GM18858 (cell line): ENCODE results near the gene MAML2.
A peak's percentile ranks its signal among the peaks of the same experiment; 100 is the strongest.
"Not testable (repeated sequence)": the region's sequence is repeated elsewhere in the genome, so short reads cannot be mapped to it uniquely, and the experiment has no call there.

Experiments used
- ATAC-seq: cut with Tn5 transposase; IDR thresholded peaks from one replicate; pipeline ENCODE4 v1.9.1; 2021; ENCODE audit not compliant: unreplicated experiment

MAML2 gene

GRCh38 chr11:96193745-96194443 is 149.1 kb downstream of the MAML2 start:
- no peak for ATAC-seq

- ATAC-seq: no peak
Observed at GRCh38 chr11:96191752-96192151, 151.2 kb downstream of the MAML2 start.

DNA sequence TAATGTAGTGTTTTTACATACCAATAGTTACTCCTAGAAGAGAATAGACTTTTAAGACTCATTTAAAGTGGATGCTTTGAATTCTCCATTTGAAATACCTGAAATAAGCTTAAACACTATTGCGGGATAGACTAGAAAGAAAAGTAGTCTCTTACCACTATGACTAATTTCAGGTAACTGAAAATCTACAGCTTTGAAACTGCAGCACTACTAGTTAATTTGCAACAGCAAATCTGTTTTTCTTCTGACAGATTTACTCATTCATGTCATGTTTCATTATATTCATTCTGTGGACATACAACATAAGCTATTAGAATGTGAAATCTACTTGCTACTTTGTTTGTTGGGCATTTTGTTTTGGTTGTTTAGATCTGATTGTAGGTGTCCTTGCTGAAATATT is 153.6 kb downstream of the MAML2 start:
- ATAC-seq: peak; percentile 26

DNA sequence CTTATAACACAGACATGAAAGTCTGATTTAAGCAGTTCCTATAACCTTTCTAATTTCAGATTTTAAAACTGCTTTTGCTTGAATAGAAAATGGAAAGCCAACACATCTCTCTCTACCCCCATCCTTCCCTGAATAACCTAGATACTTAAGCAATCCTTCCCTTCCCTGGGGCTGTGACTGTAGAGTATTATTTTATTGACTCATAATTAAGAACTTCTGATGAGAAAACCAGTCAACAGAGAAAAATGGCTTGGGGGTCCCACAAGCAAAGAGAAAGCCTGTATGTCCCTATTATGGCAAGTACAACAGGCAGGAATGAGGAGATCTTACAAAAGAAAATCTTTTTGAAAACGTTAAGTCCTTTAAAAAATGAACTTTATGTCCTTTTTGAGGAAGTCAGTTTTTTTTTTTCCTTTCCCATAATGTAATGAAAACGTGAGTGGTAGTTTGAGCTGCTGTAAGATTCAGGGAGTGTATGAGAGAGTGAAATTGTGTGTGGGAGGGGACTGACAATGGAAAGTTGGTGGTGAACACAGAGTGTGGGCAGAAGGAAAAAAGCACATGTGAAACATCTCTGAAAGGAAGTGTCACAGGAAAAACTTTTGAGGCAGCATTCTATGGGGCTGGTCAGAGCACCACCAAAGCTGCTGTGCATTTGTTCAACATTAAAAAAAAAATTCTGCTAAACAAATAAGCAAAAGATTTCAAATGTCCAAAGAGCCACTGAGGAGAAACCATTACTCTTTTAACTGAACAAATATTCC is 154.6 kb downstream of the MAML2 start:
- peak; percentile 50 for ATAC-seq

DNA sequence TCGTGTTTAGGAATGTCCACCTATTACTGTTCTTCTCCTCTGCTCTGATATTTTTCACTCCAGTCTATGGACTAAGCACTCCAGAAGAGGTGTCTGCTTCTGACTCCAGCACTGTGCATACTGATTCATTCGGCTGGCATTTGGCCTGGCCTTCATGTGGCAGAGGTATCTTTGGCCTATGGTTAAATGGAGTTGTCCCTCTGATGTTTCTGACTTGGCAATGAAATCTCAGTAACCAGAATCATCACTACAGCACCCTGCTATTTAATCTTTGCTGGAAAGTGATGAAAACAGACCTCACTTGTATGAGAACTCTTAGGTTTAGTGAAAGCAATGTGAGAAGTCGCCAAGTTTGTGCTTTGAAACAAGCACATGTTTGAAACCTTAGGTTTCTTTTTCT is 155.2 kb downstream of the MAML2 start:
- no peak for ATAC-seq

- ATAC-seq: no peak
Observed at GRCh38 chr11:96186806-96187205, 156.2 kb downstream of the MAML2 start.

DNA sequence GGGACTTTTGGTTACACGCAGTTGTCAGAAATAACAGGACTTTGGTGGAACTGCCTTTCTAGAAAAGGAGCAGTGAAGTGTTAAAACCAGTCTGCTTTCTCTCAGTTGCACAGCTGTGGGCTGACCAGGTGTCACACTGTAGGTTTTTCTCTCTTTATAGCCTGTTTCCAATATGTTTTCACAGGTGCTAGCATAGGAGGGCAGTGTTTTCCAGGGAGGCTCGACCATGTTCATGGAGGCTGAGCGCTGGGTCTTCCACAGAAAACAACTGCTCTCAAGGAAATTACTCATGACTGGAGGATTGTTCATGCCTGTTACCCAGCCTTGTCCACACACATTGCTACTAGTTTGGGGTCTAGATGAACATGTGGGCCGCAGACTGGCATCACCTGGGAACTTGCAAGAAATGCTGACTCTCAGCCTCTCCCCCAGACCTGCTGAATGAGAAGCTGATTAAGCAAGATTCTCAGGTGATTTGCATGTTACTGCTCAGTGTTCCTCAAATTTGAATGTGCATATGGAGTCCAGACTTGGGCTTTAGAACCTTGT is 157.7 kb downstream of the MAML2 start:
- peak; percentile 56 for ATAC-seq

DNA sequence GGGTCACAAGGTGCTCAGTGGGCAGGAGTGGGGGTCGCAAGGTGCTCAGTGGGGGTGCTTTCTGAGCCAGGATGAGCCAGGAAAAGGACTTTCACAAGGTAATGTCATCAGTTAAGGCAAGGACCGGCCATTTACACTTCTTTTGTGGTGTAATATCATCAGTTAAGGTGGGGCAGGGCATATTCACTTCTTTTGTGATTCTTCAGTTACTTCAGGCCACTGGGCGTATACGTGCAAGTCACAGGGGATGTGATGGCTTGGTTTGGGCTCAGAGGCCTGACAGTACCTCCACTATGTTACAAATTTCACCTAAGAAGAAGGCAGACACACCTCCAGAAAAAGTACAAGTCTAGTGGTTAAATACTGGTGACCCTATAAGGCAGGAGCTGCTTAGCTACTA is 162.1 kb downstream of the MAML2 start:
- not testable (repeated sequence) for ATAC-seq

GRCh38 chr11:96180341-96180740 is 162.7 kb downstream of the MAML2 start:
- ATAC-seq: peak; percentile 23

DNA sequence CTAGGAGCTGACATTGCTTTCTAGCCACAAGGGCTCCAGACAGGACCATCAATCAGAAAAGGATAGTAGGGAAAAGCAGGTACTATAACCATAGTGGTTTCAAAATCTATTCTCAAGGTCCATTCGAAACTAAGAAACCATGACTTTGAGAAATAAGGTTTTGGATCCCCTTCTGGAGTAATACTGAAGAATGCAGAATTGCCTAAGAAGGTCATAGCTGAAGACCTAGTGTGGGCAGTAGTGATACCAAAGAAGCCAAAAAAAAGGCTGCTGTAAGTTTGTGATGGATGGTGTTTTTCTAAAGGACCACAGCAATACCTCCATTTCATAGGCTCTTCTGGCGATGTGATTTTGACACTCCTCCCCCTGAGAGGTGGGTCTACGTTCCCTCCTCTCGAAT is 163.1 kb downstream of the MAML2 start:
- ATAC-seq: peak; percentile 40

DNA sequence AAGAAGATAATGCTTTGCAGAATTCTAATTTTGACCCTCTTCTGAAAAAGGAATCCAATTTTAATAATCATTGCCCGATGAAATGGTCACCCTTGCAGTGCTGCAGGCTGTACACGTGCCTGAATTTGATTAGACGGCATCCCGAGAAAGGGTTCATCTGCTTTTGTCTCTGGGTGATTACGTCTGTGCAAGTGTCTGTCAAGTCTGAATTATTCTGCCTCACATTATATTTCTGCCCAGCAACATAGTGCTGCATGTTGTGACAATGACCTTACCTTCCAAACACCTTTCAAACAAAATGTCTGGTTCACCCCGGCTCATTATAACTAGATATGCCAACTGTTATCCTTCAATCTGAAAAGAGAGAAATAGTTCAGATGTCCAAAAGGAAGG is 164.1 kb downstream of the MAML2 start:
- no peak for ATAC-seq

DNA sequence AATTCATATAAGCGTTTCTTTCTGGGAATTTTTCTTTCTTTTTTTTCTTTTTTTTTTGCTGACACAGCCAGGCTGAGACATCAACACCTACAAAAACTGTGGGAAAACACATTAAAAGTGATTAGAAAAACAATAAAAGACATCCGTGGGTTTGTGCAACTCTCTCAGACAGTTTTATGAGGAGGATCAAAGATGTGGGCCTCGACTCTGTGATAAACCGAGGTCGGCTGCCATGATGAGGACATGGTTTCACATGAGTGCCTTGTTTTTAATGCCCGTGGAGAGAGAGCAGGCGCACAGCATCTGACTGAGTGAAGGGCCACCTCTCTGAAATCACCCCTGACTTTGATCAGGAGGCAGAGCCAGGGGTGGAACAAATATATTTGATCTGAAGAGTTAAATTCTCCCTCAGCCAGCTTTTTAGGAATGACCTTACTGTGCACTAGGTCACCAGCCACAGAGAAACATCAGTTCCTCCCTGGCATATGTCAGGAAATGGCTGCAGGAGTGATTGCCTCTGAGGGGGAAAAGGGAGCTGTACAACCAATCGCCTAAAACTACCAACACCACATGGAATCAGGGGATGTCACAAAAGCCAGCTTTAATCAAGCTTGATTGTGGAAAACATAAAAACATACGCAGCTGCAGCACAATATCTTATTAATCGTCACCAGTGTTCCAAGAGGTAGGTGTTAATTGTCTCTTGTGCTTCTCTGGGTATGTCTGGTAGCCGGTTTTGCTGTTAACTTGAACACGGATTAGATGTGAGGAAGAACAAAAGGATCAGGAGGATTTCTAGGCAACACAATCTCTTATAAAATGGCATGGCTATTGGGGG is 164.7 kb downstream of the MAML2 start:
- no peak for ATAC-seq

DNA sequence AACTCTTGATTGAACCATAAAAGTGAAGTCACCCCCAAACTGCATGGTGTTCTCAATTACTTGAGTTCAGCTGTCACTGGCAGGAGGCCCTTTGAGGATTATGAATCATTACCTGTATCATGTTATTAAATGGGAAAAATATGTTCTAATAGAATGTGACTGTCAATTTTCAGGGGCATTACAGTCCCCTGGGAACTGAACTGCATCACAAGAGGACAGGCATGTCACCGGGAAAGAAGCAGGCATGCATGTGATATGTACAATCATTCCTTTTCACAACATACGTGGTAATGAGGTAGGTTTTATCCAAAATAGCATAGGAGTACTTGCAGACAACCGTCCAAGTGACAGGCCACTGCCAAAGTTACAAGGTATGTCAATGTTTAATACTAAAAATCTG is 165.8 kb downstream of the MAML2 start:
- ATAC-seq: no peak

DNA sequence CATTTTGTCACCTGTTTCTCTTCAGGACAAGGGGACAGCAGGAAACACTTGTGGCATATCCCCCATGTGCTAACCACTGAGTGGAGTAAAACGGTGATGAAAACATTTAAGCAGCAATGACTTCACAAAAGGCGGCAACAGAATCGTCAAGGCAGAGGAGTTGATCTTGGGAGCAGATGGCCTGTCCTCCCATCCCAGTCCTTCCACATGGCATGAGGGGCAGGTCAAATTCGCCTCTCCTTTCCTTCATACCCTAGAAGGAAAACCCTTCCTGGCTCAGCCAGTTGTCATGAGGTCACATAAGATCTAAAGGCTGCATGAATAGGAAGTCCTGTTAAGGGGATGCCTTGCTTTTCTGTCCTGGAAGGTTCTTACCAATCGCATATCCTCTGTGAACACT is 169.1 kb downstream of the MAML2 start:
- ATAC-seq: no peak

- no peak for ATAC-seq
Observed at GRCh38 chr11:96173422-96173821, 169.6 kb downstream of the MAML2 start.

- ATAC-seq: no peak
Observed at GRCh38 chr11:96172604-96173003, 170.4 kb downstream of the MAML2 start.

DNA sequence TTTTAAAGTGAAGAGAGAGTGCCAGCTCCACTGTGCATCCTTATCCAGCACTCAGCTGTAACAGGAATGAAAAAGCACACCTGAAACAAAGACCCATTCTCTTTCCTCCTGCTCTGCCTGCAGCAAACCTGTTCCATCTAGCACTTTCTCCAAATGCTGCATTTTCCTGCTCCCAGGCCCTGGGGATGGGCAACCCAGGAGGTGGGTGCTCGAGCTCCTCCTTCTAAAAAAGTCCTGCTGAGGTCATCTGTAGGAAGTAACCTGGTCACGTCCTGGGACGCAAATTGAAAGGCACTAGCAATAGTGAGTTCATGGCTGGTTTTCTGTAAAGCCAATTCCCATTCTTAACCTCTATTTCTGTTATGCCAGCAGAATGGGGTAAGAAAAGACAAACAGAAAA is 173.7 kb downstream of the MAML2 start:
- ATAC-seq: no peak

DNA sequence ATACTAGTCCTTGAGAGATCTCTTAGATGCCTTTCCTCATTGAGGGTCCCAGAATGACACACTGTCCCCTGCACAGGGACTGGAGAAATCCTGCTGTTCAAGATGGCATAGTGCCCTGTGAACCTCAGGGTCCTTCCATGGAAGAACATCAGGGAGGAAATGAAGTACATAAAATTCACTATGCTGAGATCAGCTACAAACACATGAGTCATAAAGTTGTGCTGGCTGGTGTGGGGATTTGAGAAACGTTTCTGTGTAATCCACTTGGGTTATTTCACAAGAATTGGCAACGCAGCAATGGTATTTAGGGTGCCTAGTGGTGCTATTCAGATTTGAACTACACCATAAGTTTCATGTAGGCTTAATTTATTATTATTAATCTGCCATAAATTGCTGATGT is 174.4 kb downstream of the MAML2 start:
- ATAC-seq: no peak

DNA sequence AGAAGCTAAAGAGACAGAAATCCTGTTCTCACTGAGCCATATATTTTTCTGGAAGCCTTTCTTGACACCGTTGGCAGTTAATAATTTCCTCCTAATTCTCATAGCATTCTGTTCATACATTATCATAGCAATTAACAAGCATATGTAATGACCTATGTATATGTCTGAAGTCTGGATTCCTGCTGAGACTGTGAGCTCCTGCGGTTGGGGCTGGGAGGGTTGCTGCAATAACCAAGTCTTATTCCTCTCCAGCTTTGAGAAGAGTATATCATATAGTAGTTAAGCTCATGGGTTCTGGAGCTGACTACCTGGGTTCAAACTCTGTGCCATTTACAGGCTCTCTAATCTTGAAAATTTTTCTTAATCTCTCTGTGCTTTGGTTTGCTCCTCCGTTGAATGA is 175.2 kb downstream of the MAML2 start:
- no peak for ATAC-seq

GRCh38 chr11:96167203-96167758 is 175.7 kb downstream of the MAML2 start:
- ATAC-seq: no peak

- no peak for ATAC-seq
Observed at GRCh38 chr11:96162816-96163499, 180.0 kb downstream of the MAML2 start.
